Muscle of arm (tissue), 12 donors: ENCODE results near the gene ASTN2. TPM values are rescaled to one million over a fixed set of nuclear protein-coding genes. Genes with fewer than 3 reads are reported as not detected.

Experiments
- DNase-seq: peaks from one replicate; pipeline ENCODE4 v3.0.0-alpha.2; 2013
- polyA plus RNA-seq, 12 donors: library from polyadenylated mRNA; unstranded; fragments of 120-200 nt; gene quantifications; one replicate each; pipeline ENCODE4 v1.2.1, GENCODE V29; 2013; ENCODE audit not compliant: insufficient read length in 12 of 12

The ASTN2 gene
- polyA plus RNA-seq, 12 donors: 3.7 to 15.7 (median 5.5) TPM; not detected in 2

DNA sequence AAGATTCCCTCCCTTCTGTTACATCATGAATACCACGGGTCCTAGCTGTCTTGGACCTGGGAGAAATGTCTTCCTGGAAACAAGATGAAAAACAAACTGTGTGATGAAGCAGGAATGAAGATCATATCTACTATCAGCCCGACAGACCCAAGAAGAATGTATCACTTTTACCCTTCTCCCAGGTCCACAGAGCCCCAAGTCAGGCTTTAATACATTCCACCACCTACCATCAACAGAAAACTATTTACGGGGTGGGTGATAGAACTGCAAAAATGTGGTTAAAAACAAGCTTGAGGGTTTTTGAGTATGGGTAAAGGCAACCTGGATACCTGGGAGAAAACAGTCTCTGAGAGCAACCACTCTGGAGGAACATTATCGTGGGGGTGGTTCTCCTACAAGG lies 400.8 kb downstream of the ASTN2 start:
- DNase-seq: no peak

GRCh38 chr9:117013440-117013995 lies 401.3 kb downstream of the ASTN2 start:
- DNase-seq: no peak

- DNase-seq: no peak
Observed at GRCh38 chr9:117010061-117010460, 404.8 kb downstream of the ASTN2 start.

DNA sequence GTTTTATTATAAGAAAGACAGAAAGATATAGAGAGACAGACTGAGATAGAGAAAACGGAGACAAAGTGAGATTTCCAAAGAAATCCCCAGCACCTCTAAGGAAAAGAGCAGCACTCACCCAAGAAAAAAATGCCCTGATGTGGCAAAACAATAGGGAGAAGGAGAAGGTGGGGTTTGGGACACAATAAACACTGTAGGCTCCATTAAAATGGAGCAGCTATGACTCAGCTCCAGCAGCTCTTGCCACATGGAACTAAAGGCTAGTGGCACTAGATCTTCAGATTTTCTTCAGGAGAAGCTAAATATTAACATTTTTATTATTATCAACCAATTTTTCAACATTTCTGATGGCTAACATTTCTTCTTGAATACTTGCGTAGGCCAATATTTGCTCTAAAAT lies 406.0 kb downstream of the ASTN2 start:
- DNase-seq: no peak

GRCh38 chr9:117008461-117008860 lies 406.4 kb downstream of the ASTN2 start:
- no peak for DNase-seq

DNA sequence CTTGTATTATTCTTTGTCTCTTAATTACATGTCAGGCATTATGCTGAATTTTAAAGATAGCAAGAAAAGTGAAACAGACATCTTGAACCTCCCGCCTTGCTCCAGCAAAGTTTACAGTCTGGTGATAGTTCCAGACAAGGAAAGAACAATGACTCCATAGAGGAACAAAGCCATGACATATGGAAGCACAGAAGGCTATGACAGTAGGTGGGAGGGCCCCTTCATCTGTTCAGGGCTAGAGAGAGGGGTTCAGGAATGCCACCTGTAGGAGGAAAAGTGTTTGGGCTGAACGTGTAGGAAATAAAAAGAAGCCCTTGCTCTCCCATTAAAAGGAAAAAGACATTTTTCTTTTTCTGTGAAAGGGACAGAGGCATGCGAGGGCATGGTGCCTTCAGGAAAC lies 412.2 kb downstream of the ASTN2 start:
- no peak for DNase-seq

GRCh38 chr9:117000834-117001233 lies 414.0 kb downstream of the ASTN2 start:
- DNase-seq: no peak

DNA sequence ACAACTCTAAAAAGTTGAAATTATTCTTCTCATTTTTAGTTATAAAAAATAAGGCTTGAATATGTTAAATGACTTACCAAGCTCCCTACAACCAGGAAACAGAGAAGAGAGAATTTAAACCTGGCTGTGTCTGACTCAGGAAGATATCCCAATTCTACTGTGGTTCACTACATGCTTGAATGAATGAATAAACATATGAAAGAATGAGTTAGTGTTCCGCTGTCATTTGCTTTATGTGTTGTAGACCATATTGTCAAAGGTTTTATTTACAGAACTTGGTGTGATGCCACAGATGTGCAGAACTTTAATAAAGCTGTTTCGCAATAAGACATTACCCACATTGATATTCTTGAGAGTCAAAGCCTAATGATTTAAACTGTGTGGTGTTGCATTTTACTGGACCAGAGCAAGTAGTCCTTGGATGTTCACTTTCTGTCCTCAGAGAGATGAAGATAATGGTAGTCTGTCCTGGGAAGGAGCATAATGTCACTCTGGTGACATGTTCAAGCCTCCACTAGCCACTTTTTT lies 414.6 kb downstream of the ASTN2 start:
- no peak for DNase-seq

DNA sequence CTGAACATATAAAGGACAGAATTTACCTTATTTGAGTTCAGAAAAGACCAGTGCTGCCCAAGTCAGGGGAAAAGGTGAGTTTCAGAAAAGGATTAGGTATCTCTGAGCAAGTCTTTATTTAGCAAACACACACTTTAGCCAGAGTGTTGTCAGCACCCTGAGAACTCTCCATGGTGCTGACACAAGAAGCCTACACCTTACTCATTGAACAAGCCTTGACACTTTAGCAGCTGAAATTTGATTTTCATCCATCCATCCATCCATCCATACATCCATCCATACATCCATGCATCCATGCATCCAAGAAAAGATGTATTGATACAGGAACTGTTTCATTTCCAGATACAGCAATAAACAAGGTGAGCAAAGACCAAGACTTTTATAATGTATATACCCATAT lies 416.6 kb downstream of the ASTN2 start:
- DNase-seq: peak; percentile 30

DNA sequence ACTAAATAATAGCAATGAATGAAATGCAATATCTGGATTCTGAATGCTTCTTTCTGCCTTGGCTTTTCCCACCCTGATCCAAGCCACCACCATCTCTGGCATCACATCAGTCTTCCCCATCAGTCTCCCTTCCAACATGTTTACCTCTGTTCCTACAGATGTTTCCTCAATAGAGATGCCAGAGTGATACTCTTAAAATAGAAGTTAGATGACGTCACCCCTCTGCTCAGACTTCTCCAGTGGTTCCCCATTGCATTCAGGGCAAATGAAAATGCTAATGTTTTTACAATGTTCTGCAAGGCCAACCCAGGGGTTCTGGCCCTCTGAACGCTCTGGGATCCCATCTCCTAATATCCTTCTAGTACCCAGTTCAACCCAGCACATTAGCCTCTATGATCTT lies 422.0 kb downstream of the ASTN2 start:
- DNase-seq: no peak

DNA sequence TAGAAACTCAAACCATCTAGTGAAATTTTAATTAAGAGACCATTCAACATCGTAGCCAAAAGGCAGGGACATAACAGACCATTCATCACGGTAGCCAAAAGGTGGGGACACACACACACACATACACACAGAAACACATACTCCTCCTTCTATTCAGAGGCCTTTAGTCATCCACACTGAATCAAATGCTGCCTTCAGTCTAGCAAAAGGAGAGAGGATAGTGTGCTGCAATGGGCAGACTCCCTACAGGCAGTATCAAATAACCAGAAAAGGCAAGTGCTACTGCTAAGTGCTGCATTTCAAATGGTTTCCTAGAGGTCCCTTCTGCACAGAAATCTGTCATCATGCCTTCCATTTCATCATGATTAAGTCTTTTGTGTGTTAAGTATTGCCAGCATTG lies 423.8 kb downstream of the ASTN2 start:
- no peak for DNase-seq

- no peak for DNase-seq
Observed at GRCh38 chr9:116990592-116990991, 424.3 kb downstream of the ASTN2 start.

- no peak for DNase-seq
Observed at GRCh38 chr9:116987721-116988485, 427.0 kb downstream of the ASTN2 start.

DNA sequence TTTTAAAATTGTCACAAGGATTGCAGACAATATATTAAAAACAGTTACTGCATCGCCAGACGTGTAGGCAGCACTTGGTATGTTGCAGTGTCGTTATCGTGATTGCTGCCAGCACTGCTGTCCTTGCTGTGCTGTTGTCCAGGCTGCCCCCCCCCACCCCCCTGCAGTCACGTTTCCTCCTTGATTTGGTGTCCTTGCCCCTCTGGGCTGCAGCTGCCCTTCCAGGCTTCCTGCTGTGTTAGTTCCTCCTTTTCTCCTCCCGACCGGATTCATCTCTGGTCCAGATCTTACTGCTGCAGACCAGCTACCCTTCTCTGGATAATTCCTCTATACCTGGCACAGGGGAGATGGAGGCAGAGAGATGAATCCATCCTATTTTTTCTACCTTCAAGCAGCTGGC lies 428.8 kb downstream of the ASTN2 start:
- no peak for DNase-seq

DNA sequence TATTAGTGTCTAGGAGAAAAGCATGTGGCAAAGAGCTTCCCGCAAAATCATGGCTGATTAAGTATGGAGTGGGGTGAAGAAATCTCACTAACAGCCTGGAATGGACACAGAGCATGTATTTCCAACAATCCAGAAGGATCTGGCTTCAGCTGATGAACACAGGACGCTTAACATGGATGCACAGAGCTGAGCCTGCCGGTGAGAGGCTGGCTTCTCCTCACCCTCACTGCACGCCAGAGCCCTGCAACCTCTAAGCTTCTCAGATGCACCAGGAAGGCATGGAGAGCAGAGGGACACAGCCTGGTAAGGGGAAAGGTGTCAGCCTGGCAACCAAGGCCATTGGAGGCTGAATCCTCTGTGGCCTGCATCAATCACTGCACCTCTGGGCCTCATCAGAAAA lies 429.3 kb downstream of the ASTN2 start:
- DNase-seq: no peak

GRCh38 chr9:116984111-116984510 lies 430.7 kb downstream of the ASTN2 start:
- DNase-seq: no peak

- DNase-seq: no peak
Observed at GRCh38 chr9:116980582-116981120, 434.2 kb downstream of the ASTN2 start.

GRCh38 chr9:116979456-116979855 lies 435.4 kb downstream of the ASTN2 start:
- DNase-seq: no peak

- DNase-seq: no peak
Observed at GRCh38 chr9:116978155-116978554, 436.7 kb downstream of the ASTN2 start.

DNA sequence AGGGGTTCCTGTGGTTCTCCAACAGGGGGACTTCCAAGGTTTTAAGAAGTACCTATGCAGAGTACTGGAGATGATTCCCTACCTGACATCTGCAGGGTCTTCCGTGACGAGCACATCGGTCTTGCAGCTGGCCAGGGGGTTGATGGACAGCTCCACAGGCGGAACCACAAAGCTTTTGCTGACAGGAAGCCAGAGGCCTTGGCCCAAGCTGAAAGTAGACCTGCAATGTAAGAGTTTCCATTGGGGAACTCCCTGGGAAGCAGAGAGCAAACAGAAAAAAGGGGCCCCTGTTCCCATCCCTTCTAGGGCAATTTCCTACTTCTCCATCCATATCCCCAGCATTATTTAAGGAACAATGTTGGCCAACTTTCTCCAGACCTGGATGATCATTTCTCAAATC lies 439.7 kb downstream of the ASTN2 start:
- DNase-seq: no peak

GRCh38 chr9:116966199-116966598 lies 448.7 kb downstream of the ASTN2 start:
- no peak for DNase-seq

DNA sequence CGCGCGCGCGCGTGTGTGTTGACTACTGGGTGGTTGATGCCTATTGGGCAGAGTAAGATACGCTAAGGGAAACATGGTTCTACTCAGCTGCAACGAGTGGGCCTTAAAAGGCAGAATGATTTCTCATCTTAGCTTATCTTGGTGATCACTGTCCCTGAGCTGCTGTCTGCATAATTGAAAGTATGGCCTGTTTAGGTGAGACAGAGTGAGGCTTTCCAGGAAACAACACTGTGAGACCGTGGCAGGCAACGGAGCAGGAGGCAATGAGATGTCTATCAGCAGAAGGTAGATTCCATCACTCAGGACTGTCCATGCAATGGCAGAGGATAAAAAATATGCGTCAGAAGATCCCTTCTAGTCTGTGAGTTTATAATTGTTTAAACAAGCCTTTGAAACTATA lies 450.6 kb downstream of the ASTN2 start:
- no peak for DNase-seq

GRCh38 chr9:116959809-116960208 lies 455.0 kb downstream of the ASTN2 start:
- DNase-seq: no peak
